ENCODE data around the gene GRIA4.

Gene GRIA4

DNA sequence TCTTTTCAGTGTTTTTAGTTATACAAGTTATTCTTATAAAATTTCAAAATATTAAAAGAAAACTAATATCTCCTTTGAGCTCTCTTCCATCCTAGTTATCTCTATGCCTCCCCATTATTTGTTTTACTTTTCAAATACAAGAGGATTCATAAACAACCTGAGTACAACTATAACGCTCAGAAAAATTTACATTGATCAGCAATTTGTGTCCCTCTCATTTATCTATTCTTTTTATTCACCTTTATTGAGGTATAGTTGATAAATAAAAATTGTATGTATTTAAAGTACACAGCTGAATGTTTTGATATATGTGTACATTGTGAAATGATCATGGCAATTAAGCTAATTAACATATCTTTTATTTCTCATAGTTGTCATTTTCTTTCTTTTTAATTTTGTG, 57.6 kb downstream of the GRIA4 start:
- no peaks in the 10 kb centered on the region for H3K9me3 ChIP-seq (ENCODE audit: control insufficient read depth in 5 of 5, low read length in 5 of 5)
- H3K4me3 ChIP-seq (ENCODE audit: low read depth in 1 of 5, low read length in 5 of 5) = no peak overlapping the region

DNA sequence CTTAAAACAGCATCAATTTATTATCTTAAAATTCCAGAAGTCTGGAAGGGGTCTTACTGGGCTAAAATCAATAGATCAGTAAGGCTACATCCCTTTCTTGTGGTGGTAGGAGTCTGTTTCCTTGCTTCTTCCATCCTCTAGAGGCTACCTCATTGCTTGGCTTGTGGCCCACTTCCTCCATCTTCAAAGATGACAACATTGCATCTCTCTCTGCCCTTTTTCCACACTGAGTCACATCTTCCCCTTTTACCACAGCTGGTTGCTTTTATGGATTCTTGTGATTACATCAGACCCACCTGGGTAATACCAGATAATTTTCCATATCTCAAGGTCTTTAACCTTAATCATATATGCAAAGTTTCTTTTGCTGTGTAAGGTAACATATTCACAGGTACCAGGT, 60.9 kb downstream of the GRIA4 start:
- H3K27me3 ChIP-seq (ENCODE audit: control insufficient read depth in 5 of 5, insufficient read depth in 4 of 5, low read length in 5 of 5) = no peaks in the 10 kb centered on the region
- no peaks in the 10 kb centered on the region for H3K9me3 ChIP-seq (ENCODE audit: control insufficient read depth in 5 of 5, low read length in 5 of 5)
- H3K27ac ChIP-seq (ENCODE audit: low read depth, low read length) = no peak overlapping the region
- no peaks in the 10 kb centered on the region for H3K4me1 ChIP-seq (ENCODE audit: control insufficient read depth in 5 of 5, insufficient read depth in 5 of 5, low read length in 5 of 5)
- H3K4me3 ChIP-seq (ENCODE audit: low read depth in 1 of 5, low read length in 5 of 5) = no peak overlapping the region
- no peaks in the 10 kb centered on the region for H3K36me3 ChIP-seq (ENCODE audit: control insufficient read depth in 5 of 5, insufficient read depth in 5 of 5, low read length in 5 of 5)
- no peak overlapping the region for H3K9ac ChIP-seq (ENCODE audit: low read length in 5 of 5)

More for the DNA sequence above, 57.6 kb downstream of the GRIA4 start:
- H3K4me1 ChIP-seq (ENCODE audit: control insufficient read depth in 5 of 5, insufficient read depth in 5 of 5, low read length in 5 of 5) = no peaks in the 10 kb centered on the region
- H3K27ac ChIP-seq (ENCODE audit: low read depth, low read length) = no peak overlapping the region
- no peaks in the 10 kb centered on the region for H3K27me3 ChIP-seq (ENCODE audit: control insufficient read depth in 5 of 5, insufficient read depth in 4 of 5, low read length in 5 of 5)
- H3K36me3 ChIP-seq (ENCODE audit: control insufficient read depth in 5 of 5, insufficient read depth in 5 of 5, low read length in 5 of 5) = no peaks in the 10 kb centered on the region
- H3K9ac ChIP-seq (ENCODE audit: low read length in 5 of 5) = no peak overlapping the region

DNA sequence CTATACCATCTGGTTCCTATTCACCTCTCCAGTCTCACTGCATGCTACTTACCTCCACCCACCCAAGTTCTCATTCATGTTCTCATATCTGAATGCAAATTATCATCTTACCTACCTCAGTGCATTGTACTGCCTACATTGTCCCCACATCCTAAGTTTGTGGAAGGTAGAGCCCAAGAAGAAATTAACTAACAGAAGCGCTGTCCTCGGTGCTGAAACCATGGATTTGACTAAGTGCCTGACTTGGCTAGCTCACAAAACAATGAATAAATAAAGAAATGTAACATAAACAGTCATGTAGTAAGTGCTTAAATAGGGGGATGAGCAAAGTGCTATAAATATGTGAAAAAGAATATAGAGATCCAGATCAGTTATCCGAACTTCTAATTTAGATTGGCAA, 63.2 kb downstream of the GRIA4 start:
- H3K4me3 ChIP-seq (ENCODE audit: low read depth in 1 of 5, low read length in 5 of 5) = no peak overlapping the region
- no peaks in the 10 kb centered on the region for H3K27me3 ChIP-seq (ENCODE audit: control insufficient read depth in 5 of 5, insufficient read depth in 4 of 5, low read length in 5 of 5)
- H3K9me3 ChIP-seq (ENCODE audit: control insufficient read depth in 5 of 5, low read length in 5 of 5) = no peaks in the 10 kb centered on the region
- no peaks in the 10 kb centered on the region for H3K36me3 ChIP-seq (ENCODE audit: control insufficient read depth in 5 of 5, insufficient read depth in 5 of 5, low read length in 5 of 5)
- no peak overlapping the region for H3K9ac ChIP-seq (ENCODE audit: low read length in 5 of 5)
- H3K27ac ChIP-seq (ENCODE audit: low read depth, low read length) = no peak overlapping the region
- H3K4me1 ChIP-seq (ENCODE audit: control insufficient read depth in 5 of 5, insufficient read depth in 5 of 5, low read length in 5 of 5) = no peaks in the 10 kb centered on the region

DNA sequence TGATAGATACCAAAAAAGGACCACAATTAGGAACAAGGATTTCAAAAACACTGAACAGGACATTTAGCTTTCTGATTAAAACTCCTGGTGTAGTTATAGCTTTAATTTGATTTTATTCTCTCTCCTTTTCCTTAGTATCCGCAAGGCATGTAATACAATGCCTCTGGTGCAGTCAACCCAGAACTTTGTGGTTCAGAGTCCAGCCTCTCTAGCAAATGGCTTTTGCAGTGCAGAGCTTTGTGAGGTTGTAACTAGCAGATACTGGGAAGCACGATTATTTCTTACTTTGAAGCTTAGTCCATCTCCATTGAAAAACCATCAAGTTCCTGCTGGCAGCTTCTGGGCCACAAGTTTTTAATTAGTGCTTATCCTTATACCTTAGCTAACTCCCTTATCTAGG, 79.8 kb downstream of the GRIA4 start:
- no peak overlapping the region for H3K9ac ChIP-seq (ENCODE audit: low read length in 5 of 5)
- H3K9me3 ChIP-seq (ENCODE audit: control insufficient read depth in 5 of 5, low read length in 5 of 5) = no peaks in the 10 kb centered on the region
- H3K4me3 ChIP-seq (ENCODE audit: low read depth in 1 of 5, low read length in 5 of 5) = no peak overlapping the region
- no peaks in the 10 kb centered on the region for H3K4me1 ChIP-seq (ENCODE audit: control insufficient read depth in 5 of 5, insufficient read depth in 5 of 5, low read length in 5 of 5)
- H3K36me3 ChIP-seq (ENCODE audit: control insufficient read depth in 5 of 5, insufficient read depth in 5 of 5, low read length in 5 of 5) = no peaks in the 10 kb centered on the region
- no peak overlapping the region for H3K27ac ChIP-seq (ENCODE audit: low read depth, low read length)
- no peaks in the 10 kb centered on the region for H3K27me3 ChIP-seq (ENCODE audit: control insufficient read depth in 5 of 5, insufficient read depth in 4 of 5, low read length in 5 of 5)

DNA sequence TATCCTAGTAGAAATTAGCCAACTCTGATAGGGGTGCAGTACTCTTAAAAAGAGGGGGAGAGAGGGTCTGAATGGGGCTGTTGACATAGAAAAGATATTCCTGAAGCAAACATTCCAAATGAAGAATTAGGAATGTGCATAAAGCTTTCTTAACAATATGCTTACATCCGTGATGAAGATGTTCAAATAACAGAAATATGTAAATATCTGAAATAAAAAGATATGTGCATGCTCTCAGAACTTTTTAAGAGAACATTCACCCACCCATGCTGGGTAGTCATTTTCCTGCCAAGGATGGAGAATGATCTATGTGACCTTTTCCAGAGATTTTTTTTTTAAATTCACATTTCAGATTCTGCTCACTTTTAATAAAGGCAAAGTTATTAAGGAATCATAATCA, 80.6 kb downstream of the GRIA4 start:
- Histone ChIP-seq H3K27ac (ENCODE audit: low read depth, low read length) (no peak overlapping the region), H3K9ac (ENCODE audit: low read length in 5 of 5) (no peak overlapping the region), H3K27me3 (ENCODE audit: control insufficient read depth in 5 of 5, insufficient read depth in 4 of 5, low read length in 5 of 5) (no peaks in the 10 kb centered on the region), H3K9me3 (ENCODE audit: control insufficient read depth in 5 of 5, low read length in 5 of 5) (no peaks in the 10 kb centered on the region), H3K4me3 (ENCODE audit: low read depth in 1 of 5, low read length in 5 of 5) (no peak overlapping the region), H3K36me3 (ENCODE audit: control insufficient read depth in 5 of 5, insufficient read depth in 5 of 5, low read length in 5 of 5) (no peaks in the 10 kb centered on the region), H3K4me1 (ENCODE audit: control insufficient read depth in 5 of 5, insufficient read depth in 5 of 5, low read length in 5 of 5) (no peaks in the 10 kb centered on the region)

DNA sequence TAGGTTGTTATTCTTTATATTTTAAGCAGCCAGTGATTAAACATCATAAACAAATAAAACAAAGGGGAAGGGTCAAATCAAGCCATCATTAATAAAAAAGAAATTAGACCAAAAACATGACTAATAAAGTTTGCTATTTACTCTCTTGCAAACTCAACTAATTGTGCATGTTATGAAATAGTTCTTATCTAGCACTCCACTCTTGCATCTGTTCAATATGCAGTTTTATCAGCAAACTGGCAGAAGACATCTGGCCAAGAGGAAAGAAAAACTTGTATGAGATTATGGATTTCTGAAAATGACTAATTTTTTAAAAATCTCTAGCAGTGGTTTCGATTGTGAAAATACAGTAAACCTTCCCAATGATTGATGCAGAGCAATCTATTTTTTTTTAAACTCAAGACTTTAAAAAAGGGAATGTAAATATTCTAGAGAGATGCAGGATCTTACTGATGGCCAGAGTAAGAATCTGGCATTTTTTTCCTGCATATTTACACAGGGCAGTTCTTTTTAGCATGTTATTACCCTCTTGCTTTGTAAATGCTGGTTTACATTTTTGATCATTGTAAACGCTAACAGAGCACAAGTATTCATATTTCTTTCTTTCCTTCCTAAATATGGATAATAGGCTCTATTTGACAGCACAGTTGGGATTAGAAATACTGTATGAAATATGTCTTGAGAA, 83.3 kb downstream of the GRIA4 start:
- Histone ChIP-seq H3K36me3 (ENCODE audit: control insufficient read depth in 5 of 5, insufficient read depth in 5 of 5, low read length in 5 of 5) (no peaks in the 10 kb centered on the region), H3K27ac (ENCODE audit: low read depth, low read length) (no peak overlapping the region), H3K9ac (ENCODE audit: low read length in 5 of 5) (no peak overlapping the region), H3K27me3 (ENCODE audit: control insufficient read depth in 5 of 5, insufficient read depth in 4 of 5, low read length in 5 of 5) (no peaks in the 10 kb centered on the region), H3K4me3 (ENCODE audit: low read depth in 1 of 5, low read length in 5 of 5) (no peak overlapping the region), H3K4me1 (ENCODE audit: control insufficient read depth in 5 of 5, insufficient read depth in 5 of 5, low read length in 5 of 5) (no peaks in the 10 kb centered on the region), H3K9me3 (ENCODE audit: control insufficient read depth in 5 of 5, low read length in 5 of 5) (no peaks in the 10 kb centered on the region)

DNA sequence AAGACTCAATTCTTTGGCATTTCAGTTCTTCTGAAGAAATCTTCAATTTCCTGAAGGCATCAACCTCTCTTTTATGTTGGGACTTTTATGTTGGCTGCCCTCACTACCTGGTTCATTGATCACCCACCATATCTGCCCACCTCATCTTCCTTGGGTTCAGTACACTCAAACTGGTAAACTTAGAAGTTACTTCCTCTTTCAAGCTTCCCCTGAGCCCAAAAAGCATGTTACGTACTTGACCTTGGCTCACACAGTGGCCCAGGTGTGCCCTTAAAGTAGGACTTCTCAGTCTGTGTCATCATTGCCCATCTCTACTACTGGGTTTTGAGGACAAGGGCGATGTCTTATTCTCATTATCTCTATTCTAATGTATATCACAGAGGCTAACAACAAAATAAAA, 86.1 kb downstream of the GRIA4 start:
- Histone ChIP-seq H3K9ac (ENCODE audit: low read length in 5 of 5) (no peak overlapping the region), H3K4me3 (ENCODE audit: low read depth in 1 of 5, low read length in 5 of 5) (no peak overlapping the region), H3K4me1 (ENCODE audit: control insufficient read depth in 5 of 5, insufficient read depth in 5 of 5, low read length in 5 of 5) (no peaks in the 10 kb centered on the region), H3K36me3 (ENCODE audit: control insufficient read depth in 5 of 5, insufficient read depth in 5 of 5, low read length in 5 of 5) (no peaks in the 10 kb centered on the region), H3K27ac (ENCODE audit: low read depth, low read length) (no peak overlapping the region), H3K27me3 (ENCODE audit: control insufficient read depth in 5 of 5, insufficient read depth in 4 of 5, low read length in 5 of 5) (no peaks in the 10 kb centered on the region), H3K9me3 (ENCODE audit: control insufficient read depth in 5 of 5, low read length in 5 of 5) (no peaks in the 10 kb centered on the region)

DNA sequence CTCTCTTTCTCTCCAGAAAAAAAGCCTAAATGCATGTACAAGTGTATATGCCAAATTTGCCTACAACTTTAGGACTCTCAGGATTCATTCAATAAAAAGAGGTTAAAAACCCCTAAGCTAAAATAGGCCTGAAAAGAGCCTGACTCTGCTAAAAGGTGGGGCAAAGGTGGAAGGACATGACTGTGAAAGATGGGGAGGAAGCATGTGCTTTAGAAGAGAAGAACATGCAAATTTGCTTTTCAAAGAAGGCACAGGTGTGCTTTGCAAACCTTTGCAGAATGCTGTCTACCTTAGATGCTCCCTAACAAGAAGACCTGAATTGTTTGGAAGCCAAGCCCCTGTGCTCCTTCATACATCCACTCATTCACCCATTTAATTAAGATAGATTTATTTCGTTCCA, 87.4 kb downstream of the GRIA4 start:
- no peaks in the 10 kb centered on the region for H3K9me3 ChIP-seq (ENCODE audit: control insufficient read depth in 5 of 5, low read length in 5 of 5)

DNA sequence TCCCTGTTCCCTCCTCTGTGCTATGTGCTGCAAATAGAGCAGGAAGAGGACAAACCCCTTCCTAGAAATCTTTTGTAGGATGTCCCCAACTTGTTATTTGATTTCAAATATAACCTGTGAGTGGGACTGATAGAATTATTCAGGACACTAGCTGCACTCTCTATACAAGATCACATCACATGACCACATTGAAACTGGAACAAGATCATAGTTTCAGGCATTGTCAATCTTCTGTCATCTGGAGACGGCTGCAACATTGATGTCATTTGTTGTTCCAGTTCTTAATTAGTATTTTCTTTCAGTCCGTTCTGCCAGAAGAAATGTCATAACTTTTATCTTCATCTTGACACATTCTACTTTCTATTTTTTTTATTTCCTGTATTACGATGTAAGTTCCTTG, 89.3 kb downstream of the GRIA4 start:
- Histone ChIP-seq H3K36me3 (ENCODE audit: control insufficient read depth in 5 of 5, insufficient read depth in 5 of 5, low read length in 5 of 5) (no peaks in the 10 kb centered on the region), H3K27ac (ENCODE audit: low read depth, low read length) (no peak overlapping the region), H3K9me3 (ENCODE audit: control insufficient read depth in 5 of 5, low read length in 5 of 5) (no peaks in the 10 kb centered on the region), H3K27me3 (ENCODE audit: control insufficient read depth in 5 of 5, insufficient read depth in 4 of 5, low read length in 5 of 5) (no peaks in the 10 kb centered on the region), H3K4me3 (ENCODE audit: low read depth in 1 of 5, low read length in 5 of 5) (no peak overlapping the region), H3K4me1 (ENCODE audit: control insufficient read depth in 5 of 5, insufficient read depth in 5 of 5, low read length in 5 of 5) (no peaks in the 10 kb centered on the region), H3K9ac (ENCODE audit: low read length in 5 of 5) (no peak overlapping the region)

More for the DNA sequence above, 87.4 kb downstream of the GRIA4 start:
- no peaks in the 10 kb centered on the region for H3K27me3 ChIP-seq (ENCODE audit: control insufficient read depth in 5 of 5, insufficient read depth in 4 of 5, low read length in 5 of 5)
- no peak overlapping the region for H3K27ac ChIP-seq (ENCODE audit: low read depth, low read length)
- H3K9ac ChIP-seq (ENCODE audit: low read length in 5 of 5) = no peak overlapping the region
- H3K4me3 ChIP-seq (ENCODE audit: low read depth in 1 of 5, low read length in 5 of 5) = no peak overlapping the region
- H3K36me3 ChIP-seq (ENCODE audit: control insufficient read depth in 5 of 5, insufficient read depth in 5 of 5, low read length in 5 of 5) = no peaks in the 10 kb centered on the region
- H3K4me1 ChIP-seq (ENCODE audit: control insufficient read depth in 5 of 5, insufficient read depth in 5 of 5, low read length in 5 of 5) = no peaks in the 10 kb centered on the region

DNA sequence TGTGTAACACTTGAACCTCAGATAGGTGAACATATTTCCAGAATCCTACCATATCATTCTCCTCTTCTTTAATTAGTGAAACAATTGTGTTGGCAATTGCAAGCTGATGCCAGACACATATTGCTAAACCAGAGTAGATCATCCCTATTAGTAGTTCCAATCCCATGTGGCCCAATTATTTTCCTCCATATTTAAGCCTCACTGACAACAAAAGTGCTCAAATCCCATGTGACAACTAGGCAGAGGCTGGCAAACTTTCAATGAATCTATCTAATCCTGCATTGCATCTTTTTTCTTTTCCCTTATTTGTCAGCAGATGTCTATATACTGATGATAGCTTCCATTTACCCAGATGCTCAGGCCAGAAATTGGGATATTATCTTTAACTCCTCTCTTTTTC, 90.4 kb downstream of the GRIA4 start:
- Histone ChIP-seq H3K9ac (ENCODE audit: low read length in 5 of 5) (no peak overlapping the region), H3K27me3 (ENCODE audit: control insufficient read depth in 5 of 5, insufficient read depth in 4 of 5, low read length in 5 of 5) (no peaks in the 10 kb centered on the region), H3K27ac (ENCODE audit: low read depth, low read length) (no peak overlapping the region), H3K4me3 (ENCODE audit: low read depth in 1 of 5, low read length in 5 of 5) (no peak overlapping the region), H3K4me1 (ENCODE audit: control insufficient read depth in 5 of 5, insufficient read depth in 5 of 5, low read length in 5 of 5) (no peaks in the 10 kb centered on the region), H3K36me3 (ENCODE audit: control insufficient read depth in 5 of 5, insufficient read depth in 5 of 5, low read length in 5 of 5) (no peaks in the 10 kb centered on the region), H3K9me3 (ENCODE audit: control insufficient read depth in 5 of 5, low read length in 5 of 5) (no peaks in the 10 kb centered on the region)

DNA sequence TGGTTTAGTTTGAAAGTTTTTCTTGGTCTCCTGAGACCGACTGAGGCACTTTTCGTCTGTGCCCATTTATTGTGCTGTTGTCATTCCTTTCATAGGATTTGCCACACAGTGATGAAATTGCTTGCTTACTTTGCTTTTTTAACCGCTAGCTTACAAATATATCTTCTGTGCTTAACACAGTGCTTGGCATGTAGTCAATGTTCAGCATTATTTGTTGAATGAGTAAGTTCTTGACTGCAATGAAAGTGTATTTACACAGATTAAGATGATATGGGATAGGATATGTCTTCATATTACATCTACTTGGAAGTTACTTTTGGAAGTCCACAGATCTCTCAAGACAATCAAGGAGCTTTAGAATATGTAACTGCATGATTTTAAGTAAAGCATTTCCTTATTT, 91.2 kb downstream of the GRIA4 start:
- no peak overlapping the region for H3K27ac ChIP-seq (ENCODE audit: low read depth, low read length)
- no peaks in the 10 kb centered on the region for H3K27me3 ChIP-seq (ENCODE audit: control insufficient read depth in 5 of 5, insufficient read depth in 4 of 5, low read length in 5 of 5)
- no peaks in the 10 kb centered on the region for H3K9me3 ChIP-seq (ENCODE audit: control insufficient read depth in 5 of 5, low read length in 5 of 5)
- H3K4me1 ChIP-seq (ENCODE audit: control insufficient read depth in 5 of 5, insufficient read depth in 5 of 5, low read length in 5 of 5) = no peaks in the 10 kb centered on the region
- H3K4me3 ChIP-seq (ENCODE audit: low read depth in 1 of 5, low read length in 5 of 5) = no peak overlapping the region
- no peaks in the 10 kb centered on the region for H3K36me3 ChIP-seq (ENCODE audit: control insufficient read depth in 5 of 5, insufficient read depth in 5 of 5, low read length in 5 of 5)
- H3K9ac ChIP-seq (ENCODE audit: low read length in 5 of 5) = no peak overlapping the region
